Endodermal cell (in vitro differentiated cells): ENCODE data around the gene TMEM87A. TPM values are rescaled to one million over a fixed set of nuclear protein-coding genes. Genes with fewer than 3 reads are reported as not detected.

Source experiments
- DNase-seq: peaks from one replicate; pipeline ENCODE4 v3.0.0-alpha.2; 2017
- H3K27ac ChIP-seq: 2 replicates; pipeline ENCODE4 v1.5.1; 2013; ENCODE audit warnings: mild to moderate bottlenecking, low read depth, low read length, moderate library complexity
- H3K27me3 ChIP-seq: 2 replicates; pipeline ENCODE4 v1.6.1; 2013; ENCODE audit warnings: mild to moderate bottlenecking, low read length, moderate library complexity; ENCODE audit not compliant: insufficient read depth, control insufficient read depth, poor library complexity, severe bottlenecking
- H3K36me3 ChIP-seq: 2 replicates; pipeline ENCODE4 v1.7.0; 2013; ENCODE audit warnings: mild to moderate bottlenecking, low read length, moderate library complexity; ENCODE audit not compliant: control insufficient read depth, insufficient read depth
- H3K4me1 ChIP-seq: one replicate; pipeline ENCODE4 v1.7.0; 2013; ENCODE audit warnings: low read length; ENCODE audit not compliant: control insufficient read depth, insufficient read depth
- H3K4me3 ChIP-seq: 2 replicates; pipeline ENCODE4 v1.5.1; 2013; ENCODE audit warnings: mild to moderate bottlenecking, low read length, moderate library complexity
- H3K9ac ChIP-seq: 2 replicates; pipeline ENCODE4 v1.6.1; 2013; ENCODE audit warnings: mild to moderate bottlenecking, low read length, moderate library complexity; ENCODE audit not compliant: poor library complexity, severe bottlenecking; ENCODE audit errors: extremely low read depth
- H3K9me3 ChIP-seq: 2 replicates; pipeline ENCODE4 v1.6.1; 2013; ENCODE audit warnings: mild to moderate bottlenecking, low read length, moderate library complexity; ENCODE audit not compliant: control insufficient read depth
- H3K27ac Mint-ChIP-seq: 2 replicates; pipeline ENCODE4 v1.8.0; 2020; ENCODE audit warnings: mixed read lengths
- H3K27me3 Mint-ChIP-seq: 2 replicates; pipeline ENCODE4 v1.8.0; 2021; ENCODE audit warnings: mild to moderate bottlenecking, mixed read lengths; ENCODE audit not compliant: insufficient read depth
- H3K36me3 Mint-ChIP-seq: 2 replicates; pipeline ENCODE4 v1.8.0; 2020; ENCODE audit warnings: low read depth, mixed read lengths
- H3K4me1 Mint-ChIP-seq: 2 replicates; pipeline ENCODE4 v1.8.0; 2020; ENCODE audit warnings: mixed read lengths
- H3K4me3 Mint-ChIP-seq: 2 replicates; pipeline ENCODE4 v1.8.0; 2020; ENCODE audit warnings: mild to moderate bottlenecking, moderate library complexity, mixed read lengths
- H3K9me3 Mint-ChIP-seq: 2 replicates; pipeline ENCODE4 v1.8.0; 2020; ENCODE audit warnings: mild to moderate bottlenecking, mixed read lengths
- WGBS, 2 experiments: methylation state at CpG; one replicate each; pipeline versions ENCODE4 v1.1.5 to v1.1.7; 2013; ENCODE audit warnings: missing lambda C conversion rate in 2 of 2, mixed read lengths in 1 of 2; ENCODE audit not compliant: insufficient coverage in 1 of 2, insufficient read length in 1 of 2; 5-methylcytosine and 5-hydroxymethylcytosine counted together
- total RNA-seq, 2 donors: library from RNA; stranded (reverse); fragmentation: NEBNext Ultra II Directional in 1 of 2; extraction: Animal tissue kit (Norgen Biotek cat#: 25700) in 1 of 2; gene quantifications; 2 replicates in 1 of 2; 3 replicates in 1 of 2; pipeline ENCODE4 v1.2.1, GENCODE V29; 2021
- TF ChIP-seq, protein P1 (sequence below): fragments of 200-600 bp; sonication (generic); conservative IDR thresholded peaks from 2 replicates; pipeline ENCODE4 v1.5.0; 2021; ENCODE audit warnings: antibody characterized with exemption, mild to moderate bottlenecking

The TMEM87A gene
- total RNA-seq, 2 donors from 2014 or later: 33.7 to 37.4 TPM

DNA sequence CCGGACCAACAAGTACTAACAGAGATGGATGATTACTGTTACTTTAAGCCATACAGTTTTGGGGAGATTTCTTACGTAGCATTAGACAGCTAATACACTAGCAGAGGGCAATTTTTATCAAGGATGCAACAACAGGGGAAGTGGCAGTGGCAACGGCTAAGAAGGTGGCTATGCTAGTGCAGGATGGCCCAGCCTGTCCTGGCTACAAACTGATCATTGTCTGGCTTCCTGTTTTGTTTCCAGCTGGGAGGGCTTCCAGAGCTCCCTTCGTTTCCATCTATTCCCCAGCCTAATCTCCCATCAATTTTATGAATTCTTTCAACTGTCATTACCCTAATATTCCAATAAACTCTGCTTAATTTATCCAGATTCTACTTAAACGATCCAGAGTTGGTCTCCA, 100.8 kb downstream of the TMEM87A start:
- no peaks in the 10 kb centered on the region for H3K9me3 Mint-ChIP-seq
- no peaks in the 10 kb centered on the region for H3K4me1 Mint-ChIP-seq
- no peaks in the 10 kb centered on the region for H3K9me3 ChIP-seq
- no peak overlapping the region for H3K4me3 Mint-ChIP-seq
- H3K36me3 ChIP-seq: peaks cover 82% of the 10 kb centered on the region
- no peaks in the 10 kb centered on the region for H3K27me3 Mint-ChIP-seq
- no peaks in the 10 kb centered on the region for H3K27me3 ChIP-seq
- H3K27ac Mint-ChIP-seq: no peak overlapping the region
- 94 to 95% methylated on average over 5 of the region's 5 CpGs for WGBS, 2 experiments
- H3K36me3 Mint-ChIP-seq: peaks cover 52% of the 10 kb centered on the region
- H3K9ac ChIP-seq: no peak overlapping the region
- no peak overlapping the region for H3K27ac ChIP-seq
- no peak for DNase-seq
- H3K4me3 ChIP-seq: no peak overlapping the region
- TF ChIP-seq, protein P1, sequence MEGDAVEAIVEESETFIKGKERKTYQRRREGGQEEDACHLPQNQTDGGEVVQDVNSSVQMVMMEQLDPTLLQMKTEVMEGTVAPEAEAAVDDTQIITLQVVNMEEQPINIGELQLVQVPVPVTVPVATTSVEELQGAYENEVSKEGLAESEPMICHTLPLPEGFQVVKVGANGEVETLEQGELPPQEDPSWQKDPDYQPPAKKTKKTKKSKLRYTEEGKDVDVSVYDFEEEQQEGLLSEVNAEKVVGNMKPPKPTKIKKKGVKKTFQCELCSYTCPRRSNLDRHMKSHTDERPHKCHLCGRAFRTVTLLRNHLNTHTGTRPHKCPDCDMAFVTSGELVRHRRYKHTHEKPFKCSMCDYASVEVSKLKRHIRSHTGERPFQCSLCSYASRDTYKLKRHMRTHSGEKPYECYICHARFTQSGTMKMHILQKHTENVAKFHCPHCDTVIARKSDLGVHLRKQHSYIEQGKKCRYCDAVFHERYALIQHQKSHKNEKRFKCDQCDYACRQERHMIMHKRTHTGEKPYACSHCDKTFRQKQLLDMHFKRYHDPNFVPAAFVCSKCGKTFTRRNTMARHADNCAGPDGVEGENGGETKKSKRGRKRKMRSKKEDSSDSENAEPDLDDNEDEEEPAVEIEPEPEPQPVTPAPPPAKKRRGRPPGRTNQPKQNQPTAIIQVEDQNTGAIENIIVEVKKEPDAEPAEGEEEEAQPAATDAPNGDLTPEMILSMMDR: no peak
- no peaks in the 10 kb centered on the region for H3K4me1 ChIP-seq

- Mint-ChIP-seq H3K4me3 (no peak overlapping the region), H3K27me3 (no peaks in the 10 kb centered on the region), H3K9me3 (no peaks in the 10 kb centered on the region), H3K27ac (no peak overlapping the region), H3K4me1 (no peaks in the 10 kb centered on the region), H3K36me3 (peaks cover 56% of the 10 kb centered on the region)
- H3K9ac ChIP-seq: no peak overlapping the region
- H3K36me3 ChIP-seq: peaks cover 84% of the 10 kb centered on the region
- H3K4me1 ChIP-seq: no peaks in the 10 kb centered on the region
- TF ChIP-seq, protein P1: no peak
- no peak overlapping the region for H3K27ac ChIP-seq
- no peak for DNase-seq
- H3K27me3 ChIP-seq: no peaks in the 10 kb centered on the region
- H3K9me3 ChIP-seq: no peaks in the 10 kb centered on the region
- WGBS, 2 experiments: 80 to 100% methylated on average over 1 of the region's 1 CpG
- H3K4me3 ChIP-seq: no peak overlapping the region
Observed at GRCh38 chr15:42171795-42172194, 101.4 kb downstream of the TMEM87A start.

GRCh38 chr15:42171122-42171521, 102.1 kb downstream of the TMEM87A start:
- no peaks in the 10 kb centered on the region for H3K9me3 Mint-ChIP-seq
- H3K36me3 Mint-ChIP-seq: peaks cover 62% of the 10 kb centered on the region
- Histone ChIP-seq H3K36me3 (peaks cover 84% of the 10 kb centered on the region), H3K27me3 (no peaks in the 10 kb centered on the region), H3K9me3 (no peaks in the 10 kb centered on the region), H3K9ac (no peak overlapping the region), H3K27ac (no peak overlapping the region), H3K4me1 (no peaks in the 10 kb centered on the region), H3K4me3 (no peak overlapping the region)
- TF ChIP-seq, protein P1: no peak
- WGBS, 2 experiments: 100% methylated on average over 1 of the region's 1 CpG
- no peaks in the 10 kb centered on the region for H3K4me1 Mint-ChIP-seq
- no peak overlapping the region for H3K27ac Mint-ChIP-seq
- no peak overlapping the region for H3K4me3 Mint-ChIP-seq
- DNase-seq: no peak
- no peaks in the 10 kb centered on the region for H3K27me3 Mint-ChIP-seq
